UCSD-AML1 (cell line): ENCODE measurements around the gene SLC2A10.
"Not testable (repeated sequence)": the region's sequence is repeated elsewhere in the genome, so short reads cannot be mapped to it uniquely, and the experiment has no call there.

Experiments used
- DNase-seq: peaks from one replicate; lab custom pipeline; 2025; ENCODE audit not compliant: unreplicated experiment; lab: John Stamatoyannopoulos, UW

Gene SLC2A10

GRCh38 chr20:46709459-46710152 is at the start of gene SLC2A10:
TSS of gene SLC2A10 (plus strand) at chr20:46709649. CDS start at chr20:46709737, 88 bp downstream.
- DNase-seq: no peak

- no peak for DNase-seq
These were observed 49.0 kb upstream of the SLC2A10 start for GRCh38 chr20:46660487-46660886.

GRCh38 chr20:46661659-46662058 is 47.8 kb upstream of the SLC2A10 start:
- no peak for DNase-seq

GRCh38 chr20:46663531-46663930 is 45.9 kb upstream of the SLC2A10 start:
- DNase-seq: no peak

GRCh38 chr20:46665602-46666001 is 43.8 kb upstream of the SLC2A10 start:
- DNase-seq: no peak

GRCh38 chr20:46666306-46666705 is 43.1 kb upstream of the SLC2A10 start:
- no peak for DNase-seq

- DNase-seq: no peak
These were observed 42.5 kb upstream of the SLC2A10 start for GRCh38 chr20:46666818-46667515.

GRCh38 chr20:46670228-46670584 is 39.2 kb upstream of the SLC2A10 start:
- no peak for DNase-seq

GRCh38 chr20:46670585-46671584 is 38.6 kb upstream of the SLC2A10 start:
- DNase-seq: no peak

- no peak for DNase-seq
These were observed 37.4 kb upstream of the SLC2A10 start for GRCh38 chr20:46671866-46672542.

GRCh38 chr20:46672543-46673148 is 36.8 kb upstream of the SLC2A10 start:
- no peak for DNase-seq

GRCh38 chr20:46673394-46674252 is 35.8 kb upstream of the SLC2A10 start:
- no peak for DNase-seq

- no peak for DNase-seq
These were observed 35.0 kb upstream of the SLC2A10 start for GRCh38 chr20:46674253-46675083.

GRCh38 chr20:46676649-46677316 is 32.7 kb upstream of the SLC2A10 start:
- not testable (repeated sequence) for DNase-seq

GRCh38 chr20:46677608-46678007 is 31.8 kb upstream of the SLC2A10 start:
- DNase-seq: no peak

GRCh38 chr20:46678516-46678915 is 30.9 kb upstream of the SLC2A10 start:
- no peak for DNase-seq

GRCh38 chr20:46680684-46681031 is 28.8 kb upstream of the SLC2A10 start:
- DNase-seq: no peak
